HUES64 (cell line): Measurements from ENCODE around the gene SPART.
"Not testable (repeated sequence)": the region's sequence is repeated elsewhere in the genome, so short reads cannot be mapped to it uniquely, and the experiment has no call there.

ENCODE experiments used
- H3K27ac ChIP-seq: 2 replicates; pipeline ENCODE4 v1.7.0; 2013; ENCODE audit warnings: low read depth, low read length, inconsistent platforms
- H3K27me3 ChIP-seq: 2 replicates; pipeline ENCODE4 v1.6.1; 2013; ENCODE audit warnings: mild to moderate bottlenecking, low read length; ENCODE audit not compliant: insufficient read depth
- H3K36me3 ChIP-seq: 2 replicates; pipeline ENCODE4 v1.6.1; 2013; ENCODE audit warnings: mild to moderate bottlenecking, low read length; ENCODE audit not compliant: insufficient read depth
- H3K4me1 ChIP-seq: 2 replicates; pipeline ENCODE4 v1.6.1; 2013; ENCODE audit warnings: mild to moderate bottlenecking, low read length, moderate library complexity; ENCODE audit not compliant: insufficient read depth
- H3K4me3 ChIP-seq: 2 replicates; pipeline ENCODE4 v1.5.1; 2013; ENCODE audit warnings: mild to moderate bottlenecking, low read length, moderate library complexity
- H3K9ac ChIP-seq: 2 replicates; pipeline ENCODE4 v1.6.1; 2013; ENCODE audit warnings: mild to moderate bottlenecking, low read depth, low read length
- H3K9me3 ChIP-seq: 2 replicates; pipeline ENCODE4 v1.6.1; 2013; ENCODE audit warnings: low read depth, low read length; ENCODE audit not compliant: insufficient read depth
- WGBS: fragments of 150-250, 120-280 bp; methylation state at CpG from one replicate; pipeline ENCODE4 v1.1.7; 2013; ENCODE audit warnings: missing lambda C conversion rate; 5-methylcytosine and 5-hydroxymethylcytosine counted together

The SPART gene

GRCh38 chr13:36313047-36313969 is 32.9 kb downstream of the SPART start:
- Histone ChIP-seq H3K27ac (no peak overlapping the region; the same call in 1 of the 2 replicates), H3K4me1 (peaks cover 22% of the 10 kb centered on the region; the same call in 1 of the 2 replicates), H3K9me3 (peaks cover 7% of the 10 kb centered on the region), H3K4me3 (no peak overlapping the region), H3K27me3 (no peaks in the 10 kb centered on the region), H3K36me3 (peaks cover 62% of the 10 kb centered on the region), H3K9ac (no peak overlapping the region)
- 39% methylated on average over 2 of the region's 3 CpGs for WGBS

GRCh38 chr13:36310417-36311108 is 35.6 kb downstream of the SPART start:
- no peak overlapping the region for H3K9ac ChIP-seq
- no peak overlapping the region for H3K4me3 ChIP-seq
- WGBS = 92% methylated on average over 5 of the region's 7 CpGs
- no peak overlapping the region for H3K27ac ChIP-seq
- H3K27me3 ChIP-seq = no peaks in the 10 kb centered on the region
- H3K4me1 ChIP-seq = peaks cover 22% of the 10 kb centered on the region; the same call in 1 of the 2 replicates
- 0 out of 2 replicates have a peak, but pooled peaks cover 3% of the 10 kb centered on the region for H3K9me3 ChIP-seq
- peaks cover 65% of the 10 kb centered on the region for H3K36me3 ChIP-seq

GRCh38 chr13:36302289-36302688 is 43.9 kb downstream of the SPART start:
- 95% methylated on average over 3 of the region's 3 CpGs for WGBS

GRCh38 chr13:36299469-36299868 is 46.7 kb downstream of the SPART start:
- H3K36me3 ChIP-seq = peaks cover 22% of the 10 kb centered on the region
- H3K4me1 ChIP-seq = peaks cover 37% of the 10 kb centered on the region
- not testable (repeated sequence) for H3K9me3 ChIP-seq, H3K27me3 ChIP-seq, H3K4me3 ChIP-seq
- WGBS = 74% methylated on average over 3 of the region's 3 CpGs
- H3K9ac ChIP-seq = peak overlapping the region; percentile 70
- peak overlapping the region; percentile 97 for H3K27ac ChIP-seq

More at GRCh38 chr13:36302289-36302688, 43.9 kb downstream of the SPART start:
- no peaks in the 10 kb centered on the region for H3K27me3 ChIP-seq
- H3K4me3 ChIP-seq = no peak overlapping the region
- no peak overlapping the region for H3K27ac ChIP-seq
- H3K9me3 ChIP-seq = no peaks in the 10 kb centered on the region
- H3K9ac ChIP-seq = no peak overlapping the region
- H3K4me1 ChIP-seq = peaks cover 29% of the 10 kb centered on the region
- H3K36me3 ChIP-seq = peaks cover 17% of the 10 kb centered on the region

- Histone ChIP-seq H3K9ac (peak overlapping the region; percentile 93), H3K4me1 (peaks cover 37% of the 10 kb centered on the region), H3K4me3 (peak overlapping the region; percentile 76), H3K36me3 (peaks cover 21% of the 10 kb centered on the region), H3K9me3 (no peaks in the 10 kb centered on the region), H3K27me3 (no peaks in the 10 kb centered on the region), H3K27ac (peak overlapping the region; percentile 97)
- 4% methylated on average over 4 of the region's 4 CpGs for WGBS
Measured at GRCh38 chr13:36298535-36299068, 47.6 kb downstream of the SPART start.

GRCh38 chr13:36297366-36298338 is 48.5 kb downstream of the SPART start, which contains the start of gene CCDC169:
CCDC169 (minus strand) TSS chr13:36297814; CDS start chr13:36297719, 95 bp downstream.
- 9% methylated on average over 53 of the region's 53 CpGs for WGBS
- peaks cover 29% of the 10 kb centered on the region for H3K36me3 ChIP-seq
- H3K9me3 ChIP-seq = no peaks in the 10 kb centered on the region; the same call in 1 of the 2 replicates
- peak within 1 kb of the TSS; percentile 93 for H3K9ac ChIP-seq
- H3K4me1 ChIP-seq = peaks cover 37% of the 10 kb centered on the region
- H3K27ac ChIP-seq = peak within 1 kb of the TSS; percentile 97
- H3K4me3 ChIP-seq = peak within 1 kb of the TSS; percentile 76
- no peaks in the 10 kb centered on the region for H3K27me3 ChIP-seq

- Histone ChIP-seq H3K4me3 (no peak overlapping the region), H3K36me3 (peaks cover 62% of the 10 kb centered on the region), H3K9me3 (peaks cover 27% of the 10 kb centered on the region), H3K4me1 (peaks cover 11% of the 10 kb centered on the region), H3K9ac (no peak overlapping the region), H3K27ac (no peak overlapping the region), H3K27me3 (no peaks in the 10 kb centered on the region)
- 93% methylated on average over 3 of the region's 3 CpGs for WGBS
Measured at GRCh38 chr13:36294096-36294495, 52.1 kb downstream of the SPART start.

- Histone ChIP-seq H3K4me1 (peaks cover 8% of the 10 kb centered on the region), H3K36me3 (peaks cover 65% of the 10 kb centered on the region), H3K27ac (no peak overlapping the region), H3K4me3 (no peak overlapping the region), H3K27me3 (no peaks in the 10 kb centered on the region), H3K9me3 (peaks cover 33% of the 10 kb centered on the region), H3K9ac (no peak overlapping the region)
- 74% methylated on average over 1 of the region's 1 CpG for WGBS
Measured at GRCh38 chr13:36293497-36293896, 52.7 kb downstream of the SPART start.

- Histone ChIP-seq H3K27me3 (no peaks in the 10 kb centered on the region), H3K9ac (no peak overlapping the region), H3K4me3 (no peak overlapping the region), H3K27ac (no peak overlapping the region), H3K4me1 (peaks cover 10% of the 10 kb centered on the region; the same call in 1 of the 2 replicates), H3K36me3 (peaks cover 59% of the 10 kb centered on the region), H3K9me3 (peaks cover 44% of the 10 kb centered on the region)
Measured at GRCh38 chr13:36288794-36289391, 57.3 kb downstream of the SPART start.

- H3K4me3 ChIP-seq = no peak overlapping the region
- H3K9ac ChIP-seq = no peak overlapping the region
- peaks cover 36% of the 10 kb centered on the region for H3K9me3 ChIP-seq
- peaks cover 44% of the 10 kb centered on the region for H3K36me3 ChIP-seq
- peaks cover 10% of the 10 kb centered on the region; the same call in 1 of the 2 replicates for H3K4me1 ChIP-seq
- H3K27me3 ChIP-seq = no peaks in the 10 kb centered on the region
- H3K27ac ChIP-seq = no peak overlapping the region
- 90% methylated on average over 2 of the region's 2 CpGs for WGBS
Measured at GRCh38 chr13:36286006-36286405, 60.2 kb downstream of the SPART start.
